SK-N-SH (cell line): Measurements from ENCODE around the gene CAV3.

ENCODE experiments used
- CTCF ChIP-seq: fragments of 200-600 bp; sonication (generic); IDR thresholded peaks from 2 replicates; pipeline ENCODE4 v1.6.1; 2017; ENCODE audit warnings: antibody characterized with exemption, mild to moderate bottlenecking, moderate library complexity
- FOXJ3 ChIP-seq: sonication (generic); formaldehyde crosslinking; IDR thresholded peaks from 2 replicates; pipeline ENCODE4 v1.5.1; 2020; ENCODE audit warnings: mild to moderate bottlenecking, missing genetic modification reagents
- GABPA ChIP-seq: IDR thresholded peaks from 2 replicates; pipeline ENCODE4 v1.4.0; 2012; ENCODE audit warnings: low read depth, mild to moderate bottlenecking
- POLR2AphosphoS5 ChIP-seq: IDR thresholded peaks from 2 replicates; pipeline ENCODE4 v1.6.1; 2012; ENCODE audit warnings: low read depth, low read length
- REST ChIP-seq: IDR thresholded peaks from 2 replicates; pipeline ENCODE4 v1.6.1; 2012; ENCODE audit warnings: mild to moderate bottlenecking, low read depth, low read length, moderate library complexity
- TEAD4 ChIP-seq: IDR thresholded peaks from 2 replicates; pipeline ENCODE4 v1.4.0; 2012; ENCODE audit warnings: mild to moderate bottlenecking, borderline replicate concordance; ENCODE audit not compliant: insufficient read depth

- no peak for TF ChIP-seq CTCF
- TF ChIP-seq TEAD4, result no peak
- no peak for TF ChIP-seq REST
- TF ChIP-seq POLR2AphosphoS5, result no peak
- no peak for TF ChIP-seq GABPA
- TF ChIP-seq FOXJ3 (CRISPR knock-in tag), result no peak
Measured at GRCh38 chr3:8734908-8735307, 1.3 kb downstream of the CAV3 start.
